ENCODE results near the gene CDKAL1.

The CDKAL1 gene

DNA sequence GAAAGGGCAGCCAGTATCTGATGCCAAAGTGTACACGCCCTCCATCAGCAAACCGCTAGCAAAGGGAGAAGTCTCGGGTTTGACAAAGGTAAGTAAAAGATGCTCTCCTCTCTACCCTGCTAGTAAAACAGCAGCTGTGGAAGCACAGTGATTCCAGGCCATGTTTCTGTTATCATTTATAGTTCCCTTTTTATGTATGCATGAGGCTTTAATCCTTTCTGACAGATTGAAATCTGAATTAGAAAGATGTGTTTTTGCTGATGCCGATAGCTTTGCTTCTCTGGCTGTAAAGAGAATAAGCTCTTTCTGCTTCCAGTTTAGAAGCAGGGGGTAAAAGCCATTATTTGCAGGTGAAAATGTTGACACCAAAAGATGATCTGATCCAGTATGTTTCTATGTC lies 666.9 kb downstream of the CDKAL1 start:
- no peak overlapping the region for H3K4me3 ChIP-seq (ENCODE audit: low read length)
- no peaks in the 10 kb centered on the region for H3K36me3 ChIP-seq (ENCODE audit: insufficient read depth, low read length)
- no peak overlapping the region for H2AFZ ChIP-seq (ENCODE audit: low read depth, low read length)
- H3K27me3 ChIP-seq (ENCODE audit: insufficient read depth, low read length) = no peaks in the 10 kb centered on the region
- peaks cover 29% of the 10 kb centered on the region for H3K4me1 ChIP-seq (ENCODE audit: insufficient read depth, low read length)
- peaks cover 2% of the 10 kb centered on the region for H3K9me3 ChIP-seq (ENCODE audit: low read length)

- Histone ChIP-seq H3K27me3 (ENCODE audit: insufficient read depth, low read length) (no peaks in the 10 kb centered on the region), H3K4me1 (ENCODE audit: insufficient read depth, low read length) (peaks cover 29% of the 10 kb centered on the region), H2AFZ (ENCODE audit: low read depth, low read length) (no peak overlapping the region), H3K36me3 (ENCODE audit: insufficient read depth, low read length) (no peaks in the 10 kb centered on the region), H3K9me3 (ENCODE audit: low read length) (peaks cover 2% of the 10 kb centered on the region), H3K4me3 (ENCODE audit: low read length) (no peak overlapping the region)
Measured at GRCh38 chr6:21201637-21202350, 667.5 kb downstream of the CDKAL1 start.

GRCh38 chr6:21202521-21202920 lies 668.3 kb downstream of the CDKAL1 start:
- Histone ChIP-seq H3K9me3 (ENCODE audit: low read length) (peaks cover 2% of the 10 kb centered on the region), H3K36me3 (ENCODE audit: insufficient read depth, low read length) (no peaks in the 10 kb centered on the region), H2AFZ (ENCODE audit: low read depth, low read length) (no peak overlapping the region), H3K27me3 (ENCODE audit: insufficient read depth, low read length) (no peaks in the 10 kb centered on the region), H3K4me3 (ENCODE audit: low read length) (no peak overlapping the region), H3K4me1 (ENCODE audit: insufficient read depth, low read length) (peaks cover 29% of the 10 kb centered on the region)

- Histone ChIP-seq H3K4me1 (ENCODE audit: insufficient read depth, low read length) (peaks cover 17% of the 10 kb centered on the region), H3K27me3 (ENCODE audit: insufficient read depth, low read length) (no peaks in the 10 kb centered on the region), H2AFZ (ENCODE audit: low read depth, low read length) (no peak overlapping the region), H3K36me3 (ENCODE audit: insufficient read depth, low read length) (no peaks in the 10 kb centered on the region), H3K4me3 (ENCODE audit: low read length) (no peak overlapping the region), H3K9me3 (ENCODE audit: low read length) (peaks cover 2% of the 10 kb centered on the region)
Measured at GRCh38 chr6:21204951-21205350, 670.7 kb downstream of the CDKAL1 start.

GRCh38 chr6:21208081-21208795 lies 674.0 kb downstream of the CDKAL1 start:
- H3K36me3 ChIP-seq (ENCODE audit: insufficient read depth, low read length) = no peaks in the 10 kb centered on the region
- H3K4me1 ChIP-seq (ENCODE audit: insufficient read depth, low read length) = peaks cover 2% of the 10 kb centered on the region
- peaks cover 2% of the 10 kb centered on the region for H3K9me3 ChIP-seq (ENCODE audit: low read length)
- H3K27me3 ChIP-seq (ENCODE audit: insufficient read depth, low read length) = no peaks in the 10 kb centered on the region
- no peak overlapping the region for H3K4me3 ChIP-seq (ENCODE audit: low read length)
- no peak overlapping the region for H2AFZ ChIP-seq (ENCODE audit: low read depth, low read length)

DNA sequence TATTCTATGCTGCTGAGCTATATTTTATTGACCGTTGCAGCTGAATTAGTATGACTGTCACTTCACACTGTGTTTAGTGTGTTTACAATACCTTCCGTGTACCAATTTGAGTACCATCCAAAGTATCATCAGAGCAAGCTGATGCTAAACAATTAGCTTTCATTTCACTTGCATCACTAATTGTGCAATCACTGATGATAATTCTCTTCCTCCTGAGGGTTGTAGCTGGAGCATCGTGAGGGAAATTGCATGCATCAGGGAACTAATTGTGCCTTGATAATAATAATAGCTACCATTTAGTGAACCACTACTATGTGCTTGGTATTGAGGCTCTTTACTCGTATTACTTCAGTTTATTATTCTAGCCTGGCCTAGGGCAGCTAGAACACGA lies 674.5 kb downstream of the CDKAL1 start:
- H3K4me3 ChIP-seq (ENCODE audit: low read length) = no peak overlapping the region
- no peaks in the 10 kb centered on the region for H3K27me3 ChIP-seq (ENCODE audit: insufficient read depth, low read length)
- H3K36me3 ChIP-seq (ENCODE audit: insufficient read depth, low read length) = no peaks in the 10 kb centered on the region
- peaks cover 2% of the 10 kb centered on the region for H3K9me3 ChIP-seq (ENCODE audit: low read length)
- H2AFZ ChIP-seq (ENCODE audit: low read depth, low read length) = no peak overlapping the region
- H3K4me1 ChIP-seq (ENCODE audit: insufficient read depth, low read length) = peaks cover 6% of the 10 kb centered on the region

GRCh38 chr6:21213492-21213891 lies 679.2 kb downstream of the CDKAL1 start:
- no peaks in the 10 kb centered on the region for H3K27me3 ChIP-seq (ENCODE audit: insufficient read depth, low read length)
- peaks cover 6% of the 10 kb centered on the region for H3K4me1 ChIP-seq (ENCODE audit: insufficient read depth, low read length)
- no peaks in the 10 kb centered on the region for H3K36me3 ChIP-seq (ENCODE audit: insufficient read depth, low read length)
- H2AFZ ChIP-seq (ENCODE audit: low read depth, low read length) = no peak overlapping the region
- H3K4me3 ChIP-seq (ENCODE audit: low read length) = no peak overlapping the region
- peaks cover 3% of the 10 kb centered on the region for H3K9me3 ChIP-seq (ENCODE audit: low read length)

- no peaks in the 10 kb centered on the region for H3K27me3 ChIP-seq (ENCODE audit: insufficient read depth, low read length)
Measured at GRCh38 chr6:21214738-21215448, 680.6 kb downstream of the CDKAL1 start.

GRCh38 chr6:21219241-21219640 lies 685.0 kb downstream of the CDKAL1 start:
- H2AFZ ChIP-seq (ENCODE audit: low read depth, low read length) = no peak overlapping the region
- H3K36me3 ChIP-seq (ENCODE audit: insufficient read depth, low read length) = no peaks in the 10 kb centered on the region
- peaks cover 8% of the 10 kb centered on the region for H3K9me3 ChIP-seq (ENCODE audit: low read length)
- H3K4me1 ChIP-seq (ENCODE audit: insufficient read depth, low read length) = no peaks in the 10 kb centered on the region
- no peak overlapping the region for H3K4me3 ChIP-seq (ENCODE audit: low read length)
- H3K27me3 ChIP-seq (ENCODE audit: insufficient read depth, low read length) = no peaks in the 10 kb centered on the region

More at GRCh38 chr6:21214738-21215448, 680.6 kb downstream of the CDKAL1 start:
- Histone ChIP-seq H3K36me3 (ENCODE audit: insufficient read depth, low read length) (no peaks in the 10 kb centered on the region), H3K4me3 (ENCODE audit: low read length) (no peak overlapping the region), H2AFZ (ENCODE audit: low read depth, low read length) (no peak overlapping the region), H3K4me1 (ENCODE audit: insufficient read depth, low read length) (peaks cover 6% of the 10 kb centered on the region), H3K9me3 (ENCODE audit: low read length) (peaks cover 5% of the 10 kb centered on the region)

GRCh38 chr6:21219856-21220255 lies 685.6 kb downstream of the CDKAL1 start:
- peaks cover 5% of the 10 kb centered on the region for H3K9me3 ChIP-seq (ENCODE audit: low read length)
- H3K36me3 ChIP-seq (ENCODE audit: insufficient read depth, low read length) = no peaks in the 10 kb centered on the region
- no peak overlapping the region for H2AFZ ChIP-seq (ENCODE audit: low read depth, low read length)
- no peak overlapping the region for H3K4me3 ChIP-seq (ENCODE audit: low read length)
- no peaks in the 10 kb centered on the region for H3K27me3 ChIP-seq (ENCODE audit: insufficient read depth, low read length)
- H3K4me1 ChIP-seq (ENCODE audit: insufficient read depth, low read length) = no peaks in the 10 kb centered on the region

DNA sequence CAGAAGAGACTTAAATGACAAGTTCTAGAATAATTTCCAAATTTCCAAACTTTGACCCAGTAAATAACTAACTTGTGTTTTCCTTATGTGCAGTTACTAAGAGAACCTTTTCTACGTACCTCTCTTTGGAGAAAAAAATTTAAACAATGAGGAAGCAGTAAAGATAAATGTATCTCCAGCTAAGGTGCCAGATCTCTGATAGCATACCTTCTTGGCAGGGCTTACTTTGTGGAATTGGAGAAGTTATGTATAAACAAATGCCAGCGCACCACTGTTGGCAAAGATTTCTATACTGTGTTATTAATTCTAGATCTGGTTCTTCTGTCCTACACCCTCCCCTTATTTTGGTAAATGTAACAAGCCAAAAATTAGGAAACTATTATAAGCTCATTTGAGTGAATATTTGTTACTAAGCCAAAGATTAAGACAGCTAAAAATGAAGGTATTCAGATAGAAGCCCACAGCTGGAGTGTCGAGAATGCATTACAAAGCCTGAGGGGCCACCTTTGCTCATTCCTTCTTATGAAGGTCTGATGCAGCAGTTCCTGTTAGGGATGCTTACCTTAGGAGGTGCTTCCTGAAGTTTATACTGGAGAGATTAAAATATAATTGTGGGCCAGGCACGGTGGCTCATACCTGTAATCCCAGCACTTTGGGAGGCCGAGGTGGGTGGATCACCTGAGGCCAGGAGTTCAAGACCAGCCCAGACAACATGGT lies 686.2 kb downstream of the CDKAL1 start:
- Histone ChIP-seq H3K4me1 (ENCODE audit: insufficient read depth, low read length) (no peaks in the 10 kb centered on the region), H3K4me3 (ENCODE audit: low read length) (no peak overlapping the region), H3K9me3 (ENCODE audit: low read length) (peaks cover 9% of the 10 kb centered on the region), H2AFZ (ENCODE audit: low read depth, low read length) (no peak overlapping the region), H3K36me3 (ENCODE audit: insufficient read depth, low read length) (no peaks in the 10 kb centered on the region), H3K27me3 (ENCODE audit: insufficient read depth, low read length) (no peaks in the 10 kb centered on the region)

- Histone ChIP-seq H3K36me3 (ENCODE audit: insufficient read depth, low read length) (no peaks in the 10 kb centered on the region), H3K9me3 (ENCODE audit: low read length) (peaks cover 11% of the 10 kb centered on the region), H3K4me3 (ENCODE audit: low read length) (no peak overlapping the region), H3K4me1 (ENCODE audit: insufficient read depth, low read length) (no peaks in the 10 kb centered on the region), H2AFZ (ENCODE audit: low read depth, low read length) (no peak overlapping the region), H3K27me3 (ENCODE audit: insufficient read depth, low read length) (no peaks in the 10 kb centered on the region)
Measured at GRCh38 chr6:21222656-21223055, 688.4 kb downstream of the CDKAL1 start.

DNA sequence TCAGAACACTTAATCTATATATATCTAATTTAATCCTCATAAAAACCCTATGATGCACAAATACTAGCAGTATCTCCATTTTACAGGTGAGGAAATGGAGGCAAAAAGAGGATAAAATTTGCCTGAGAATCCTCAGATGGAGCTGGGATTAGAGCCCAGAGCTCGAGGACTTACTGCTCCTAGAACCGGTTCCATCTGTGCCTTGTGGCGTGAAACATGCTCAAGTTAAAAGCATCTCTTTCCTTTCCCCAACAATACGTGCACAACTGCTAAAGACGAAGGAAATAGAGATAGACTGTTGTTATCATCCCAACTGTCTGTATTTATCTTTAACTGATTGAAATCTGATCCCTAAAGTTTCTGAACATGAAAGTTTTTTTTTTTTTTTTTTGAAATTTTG lies 691.7 kb downstream of the CDKAL1 start:
- Histone ChIP-seq H3K9me3 (ENCODE audit: low read length) (peaks cover 10% of the 10 kb centered on the region), H3K4me1 (ENCODE audit: insufficient read depth, low read length) (peaks cover 6% of the 10 kb centered on the region), H3K27me3 (ENCODE audit: insufficient read depth, low read length) (no peaks in the 10 kb centered on the region), H2AFZ (ENCODE audit: low read depth, low read length) (no peak overlapping the region), H3K36me3 (ENCODE audit: insufficient read depth, low read length) (no peaks in the 10 kb centered on the region), H3K4me3 (ENCODE audit: low read length) (no peak overlapping the region)

Data from neuron (in vitro differentiated cells).